Measurements from ENCODE around the gene NT5C1B.

The NT5C1B gene

DNA sequence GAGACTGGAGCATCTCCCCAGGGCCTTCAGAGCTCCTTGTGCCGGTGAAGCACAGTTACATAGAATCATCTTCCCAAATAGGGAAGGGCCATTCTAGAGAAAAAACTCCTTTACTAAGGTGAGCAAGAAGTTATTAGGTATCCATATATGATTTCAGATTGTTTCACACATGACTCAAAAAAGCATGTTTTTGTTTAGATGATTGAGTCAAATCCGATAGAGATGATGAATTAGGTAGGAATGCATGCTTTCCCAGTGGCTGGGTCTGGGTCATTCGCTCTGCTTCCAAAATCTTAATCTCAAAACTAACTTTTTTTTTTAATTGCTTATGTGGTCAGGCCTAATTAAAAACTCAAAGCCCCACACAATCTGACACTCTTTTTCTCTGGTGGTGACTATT is 3.8 kb downstream of the NT5C1B start:
- no peaks in the 10 kb centered on the region for H4K20me1 ChIP-seq (ENCODE audit: insufficient read depth, low read length)
- no peaks in the 10 kb centered on the region for H3K9me3 ChIP-seq (replicated peaks; ENCODE audit: insufficient read depth, low read length)
- DNase-seq = no peak
- H3K79me2 ChIP-seq (ENCODE audit: low read length) = no peaks in the 10 kb centered on the region
- no peaks in the 10 kb centered on the region for H3K9me2 ChIP-seq (replicated peaks; ENCODE audit: insufficient read depth, low read length)
- no peak overlapping the region for H3K4me2 ChIP-seq (ENCODE audit: low read depth, low read length)
- H2AFZ ChIP-seq (ENCODE audit: low read length) = no peak overlapping the region
- H3K4me1 ChIP-seq (ENCODE audit: low read length) = no peaks in the 10 kb centered on the region
- H3K4me3 ChIP-seq (ENCODE audit: low read length) = no peak overlapping the region
- H3K9ac ChIP-seq (ENCODE audit: low read length) = no peak overlapping the region
- H3K36me3 ChIP-seq (replicated peaks; ENCODE audit: insufficient read depth, low read length) = no peaks in the 10 kb centered on the region
- H3F3A ChIP-seq (ENCODE audit: insufficient read depth, low read length) = no peaks in the 10 kb centered on the region
- TF ChIP-seq EZH2phosphoT487 (IDR thresholded peaks at IDR 0.05; ENCODE audit: low read length) (no peak), EZH2 (optimal IDR thresholded peaks at IDR 0.05; ENCODE audit: low read depth, low read length) (no peak)
- TF ChIP-seq, protein P1, sequence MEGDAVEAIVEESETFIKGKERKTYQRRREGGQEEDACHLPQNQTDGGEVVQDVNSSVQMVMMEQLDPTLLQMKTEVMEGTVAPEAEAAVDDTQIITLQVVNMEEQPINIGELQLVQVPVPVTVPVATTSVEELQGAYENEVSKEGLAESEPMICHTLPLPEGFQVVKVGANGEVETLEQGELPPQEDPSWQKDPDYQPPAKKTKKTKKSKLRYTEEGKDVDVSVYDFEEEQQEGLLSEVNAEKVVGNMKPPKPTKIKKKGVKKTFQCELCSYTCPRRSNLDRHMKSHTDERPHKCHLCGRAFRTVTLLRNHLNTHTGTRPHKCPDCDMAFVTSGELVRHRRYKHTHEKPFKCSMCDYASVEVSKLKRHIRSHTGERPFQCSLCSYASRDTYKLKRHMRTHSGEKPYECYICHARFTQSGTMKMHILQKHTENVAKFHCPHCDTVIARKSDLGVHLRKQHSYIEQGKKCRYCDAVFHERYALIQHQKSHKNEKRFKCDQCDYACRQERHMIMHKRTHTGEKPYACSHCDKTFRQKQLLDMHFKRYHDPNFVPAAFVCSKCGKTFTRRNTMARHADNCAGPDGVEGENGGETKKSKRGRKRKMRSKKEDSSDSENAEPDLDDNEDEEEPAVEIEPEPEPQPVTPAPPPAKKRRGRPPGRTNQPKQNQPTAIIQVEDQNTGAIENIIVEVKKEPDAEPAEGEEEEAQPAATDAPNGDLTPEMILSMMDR (IDR thresholded peaks at IDR 0.05; ENCODE audit: low read length) = no peak
- no peaks in the 10 kb centered on the region for H3K27me3 ChIP-seq (replicated peaks; ENCODE audit: insufficient read depth, low read length)
- H3K27ac ChIP-seq (ENCODE audit: low read length) = no peak overlapping the region

DNA sequence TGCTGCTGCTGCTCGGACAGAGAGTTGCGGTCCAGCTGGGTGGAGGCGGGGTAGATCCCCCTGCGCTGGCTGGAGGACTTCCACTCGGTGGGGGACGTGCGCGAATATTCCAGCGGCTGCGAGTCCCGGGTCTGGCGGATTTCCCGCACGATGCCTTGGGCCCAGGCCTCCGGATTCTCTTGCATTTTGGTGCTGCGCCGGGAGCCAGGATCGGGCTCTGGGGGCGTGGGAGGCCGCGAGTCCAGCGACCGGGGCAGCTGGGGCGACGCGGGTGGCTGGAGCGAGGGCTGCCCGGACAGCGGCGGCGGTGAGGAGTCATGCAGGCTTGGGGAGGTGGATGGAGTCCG is 4.8 kb downstream of the NT5C1B start:
- Histone ChIP-seq H3K4me1 (ENCODE audit: low read length) (no peaks in the 10 kb centered on the region), H3K4me2 (ENCODE audit: low read depth, low read length) (no peak overlapping the region), H3K27ac (ENCODE audit: low read length) (no peak overlapping the region), H2AFZ (ENCODE audit: low read length) (no peak overlapping the region), H3K36me3 (replicated peaks; ENCODE audit: insufficient read depth, low read length) (no peaks in the 10 kb centered on the region), H3K4me3 (ENCODE audit: low read length) (no peak overlapping the region), H3K9ac (ENCODE audit: low read length) (no peak overlapping the region), H3K27me3 (replicated peaks; ENCODE audit: insufficient read depth, low read length) (no peaks in the 10 kb centered on the region), H3K79me2 (ENCODE audit: low read length) (no peaks in the 10 kb centered on the region), H3K9me3 (replicated peaks; ENCODE audit: insufficient read depth, low read length) (no peaks in the 10 kb centered on the region), H3K9me2 (replicated peaks; ENCODE audit: insufficient read depth, low read length) (no peaks in the 10 kb centered on the region), H4K20me1 (ENCODE audit: insufficient read depth, low read length) (no peaks in the 10 kb centered on the region), H3F3A (ENCODE audit: insufficient read depth, low read length) (no peaks in the 10 kb centered on the region)
- no peak for DNase-seq
- TF ChIP-seq, protein P1 (IDR thresholded peaks at IDR 0.05; ENCODE audit: low read length) = no peak
- no peak for TF ChIP-seq EZH2 (optimal IDR thresholded peaks at IDR 0.05; ENCODE audit: low read depth, low read length)
- no peak for TF ChIP-seq EZH2phosphoT487 (IDR thresholded peaks at IDR 0.05; ENCODE audit: low read length)

DNA sequence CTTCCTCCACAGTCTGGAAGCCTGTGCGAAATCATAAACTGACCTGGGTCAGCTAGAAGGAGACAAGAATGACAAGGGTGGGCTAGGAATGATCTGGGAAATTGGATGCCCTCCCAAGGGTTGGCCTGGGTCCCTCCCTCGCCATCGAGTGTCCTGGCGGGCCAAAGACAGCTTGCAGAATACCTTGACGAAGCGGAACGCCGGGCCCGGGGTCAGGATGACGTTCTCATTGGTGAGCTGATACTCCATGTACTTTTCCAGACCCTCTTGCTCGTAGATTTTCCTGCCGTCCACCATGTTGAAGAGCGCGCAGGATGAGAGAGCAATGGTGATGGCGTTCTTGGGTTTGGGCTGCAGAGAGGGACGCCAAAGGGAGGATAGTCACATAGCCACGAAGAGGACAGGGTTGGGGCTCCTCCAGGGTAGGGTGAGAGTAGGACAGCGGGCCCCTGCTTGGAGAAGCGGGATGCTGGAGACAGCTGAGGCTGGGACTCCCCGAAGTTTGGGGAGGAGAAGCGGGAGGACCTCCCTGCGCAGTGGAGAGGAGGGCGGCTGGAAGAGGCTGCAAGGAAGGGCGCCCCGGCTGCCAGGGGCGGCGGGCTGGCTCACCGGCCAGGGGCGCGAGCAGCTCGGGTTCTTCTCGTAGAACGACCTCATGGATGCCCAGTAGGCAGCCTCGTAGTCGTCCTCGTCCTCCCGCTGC is 5.3 kb downstream of the NT5C1B start:
- H3K4me1 ChIP-seq (ENCODE audit: low read length) = no peaks in the 10 kb centered on the region
- H3K27me3 ChIP-seq (replicated peaks; ENCODE audit: insufficient read depth, low read length) = no peaks in the 10 kb centered on the region
- DNase-seq = no peak
- no peak overlapping the region for H3K27ac ChIP-seq (ENCODE audit: low read length)
- H3K4me3 ChIP-seq (ENCODE audit: low read length) = no peak overlapping the region
- no peak overlapping the region for H3K4me2 ChIP-seq (ENCODE audit: low read depth, low read length)
- H3K9me3 ChIP-seq (replicated peaks; ENCODE audit: insufficient read depth, low read length) = no peaks in the 10 kb centered on the region
- no peak for TF ChIP-seq EZH2 (optimal IDR thresholded peaks at IDR 0.05; ENCODE audit: low read depth, low read length)
- TF ChIP-seq, protein P1 (IDR thresholded peaks at IDR 0.05; ENCODE audit: low read length) = no peak
- no peak for TF ChIP-seq EZH2phosphoT487 (IDR thresholded peaks at IDR 0.05; ENCODE audit: low read length)
- no peak overlapping the region for H3K9ac ChIP-seq (ENCODE audit: low read length)
- H3K79me2 ChIP-seq (ENCODE audit: low read length) = no peaks in the 10 kb centered on the region
- H3K36me3 ChIP-seq (replicated peaks; ENCODE audit: insufficient read depth, low read length) = no peaks in the 10 kb centered on the region
- H3F3A ChIP-seq (ENCODE audit: insufficient read depth, low read length) = no peaks in the 10 kb centered on the region
- no peaks in the 10 kb centered on the region for H4K20me1 ChIP-seq (ENCODE audit: insufficient read depth, low read length)
- no peak overlapping the region for H2AFZ ChIP-seq (ENCODE audit: low read length)
- no peaks in the 10 kb centered on the region for H3K9me2 ChIP-seq (replicated peaks; ENCODE audit: insufficient read depth, low read length)
